Inflammatory macrophage (primary cell): ENCODE data around the gene RACGAP1.

Experiments
- DNase-seq, 2 donors: peaks; one replicate each; pipeline ENCODE4 v3.0.0-alpha.2; 2020 to 2022
- total RNA-seq, 18 experiments: gene quantifications; one replicate each; lab custom pipeline; 2026; ENCODE audit warnings: mixed read lengths in 6 of 18, inconsistent platforms in 2 of 18; lab: John Stamatoyannopoulos, UW

Gene RACGAP1
- 15.3 to 77.8 (median 48.9) reads per million in 18 experiments for total RNA-seq

GRCh38 chr12:50025187-50026059 is at the start of gene RACGAP1:
Gene RACGAP1 (minus strand): TSS chr12:50025494. CDS start chr12:50016715, 8,779 bp downstream.
- DNase-seq = peak; percentile 99 to 100

GRCh38 chr12:50073712-50074111 is 48.4 kb upstream of the RACGAP1 start:
- DNase-seq = no peak

- DNase-seq = no peak
Observed at GRCh38 chr12:50073206-50073605, 47.9 kb upstream of the RACGAP1 start.

GRCh38 chr12:50072198-50072907 is 47.1 kb upstream of the RACGAP1 start:
- DNase-seq = no peak

GRCh38 chr12:50070314-50071060 is 45.2 kb upstream of the RACGAP1 start:
- peak; percentile 89 for DNase-seq

- DNase-seq = peak; percentile 21 to 32
Observed at GRCh38 chr12:50069539-50069938, 44.2 kb upstream of the RACGAP1 start.

- DNase-seq = no peak
Observed at GRCh38 chr12:50069069-50069468, 43.8 kb upstream of the RACGAP1 start.

GRCh38 chr12:50066402-50066801 is 41.1 kb upstream of the RACGAP1 start:
- peak; percentile 77 to 83 for DNase-seq

GRCh38 chr12:50065726-50066310 is 40.5 kb upstream of the RACGAP1 start:
- no peak for DNase-seq

- no peak for DNase-seq
Observed at GRCh38 chr12:50062728-50063460, 37.6 kb upstream of the RACGAP1 start.

GRCh38 chr12:50061946-50062686 is 36.8 kb upstream of the RACGAP1 start:
- DNase-seq = no peak

GRCh38 chr12:50061171-50061570 is 35.9 kb upstream of the RACGAP1 start:
- peak; percentile 81 to 87 for DNase-seq

- no peak for DNase-seq
Observed at GRCh38 chr12:50060120-50060468, 34.8 kb upstream of the RACGAP1 start.

GRCh38 chr12:50059440-50060119 is 34.3 kb upstream of the RACGAP1 start:
- DNase-seq = peak; percentile 40 to 74

- no peak for DNase-seq
Observed at GRCh38 chr12:50058743-50059312, 33.5 kb upstream of the RACGAP1 start.

- no peak for DNase-seq
Observed at GRCh38 chr12:50057896-50058670, 32.8 kb upstream of the RACGAP1 start.

- peak in 1 of 2 donors; percentile 47 for DNase-seq
Observed at GRCh38 chr12:50057000-50057841, 31.9 kb upstream of the RACGAP1 start, which contains the start of gene ASIC1. Gene ASIC1 (plus strand): TSS chr12:50057596. CDS start chr12:50058767, 1,171 bp downstream.

- DNase-seq = no peak
Observed at GRCh38 chr12:50056639-50056976, 31.3 kb upstream of the RACGAP1 start.
